ENCODE data around the gene IGF2R. TPM values are rescaled to one million over a fixed set of nuclear protein-coding genes. Genes with fewer than 3 reads are reported as not detected.
A peak's percentile ranks its signal among the peaks of the same experiment; 100 is the strongest.

The IGF2R gene
- total and polyA plus RNA-seq, 2 of the 13 experiments (the other 11 are each of a cell fraction or from before 2014, with no cell fraction given): 38.3 to 70.0 TPM

DNA sequence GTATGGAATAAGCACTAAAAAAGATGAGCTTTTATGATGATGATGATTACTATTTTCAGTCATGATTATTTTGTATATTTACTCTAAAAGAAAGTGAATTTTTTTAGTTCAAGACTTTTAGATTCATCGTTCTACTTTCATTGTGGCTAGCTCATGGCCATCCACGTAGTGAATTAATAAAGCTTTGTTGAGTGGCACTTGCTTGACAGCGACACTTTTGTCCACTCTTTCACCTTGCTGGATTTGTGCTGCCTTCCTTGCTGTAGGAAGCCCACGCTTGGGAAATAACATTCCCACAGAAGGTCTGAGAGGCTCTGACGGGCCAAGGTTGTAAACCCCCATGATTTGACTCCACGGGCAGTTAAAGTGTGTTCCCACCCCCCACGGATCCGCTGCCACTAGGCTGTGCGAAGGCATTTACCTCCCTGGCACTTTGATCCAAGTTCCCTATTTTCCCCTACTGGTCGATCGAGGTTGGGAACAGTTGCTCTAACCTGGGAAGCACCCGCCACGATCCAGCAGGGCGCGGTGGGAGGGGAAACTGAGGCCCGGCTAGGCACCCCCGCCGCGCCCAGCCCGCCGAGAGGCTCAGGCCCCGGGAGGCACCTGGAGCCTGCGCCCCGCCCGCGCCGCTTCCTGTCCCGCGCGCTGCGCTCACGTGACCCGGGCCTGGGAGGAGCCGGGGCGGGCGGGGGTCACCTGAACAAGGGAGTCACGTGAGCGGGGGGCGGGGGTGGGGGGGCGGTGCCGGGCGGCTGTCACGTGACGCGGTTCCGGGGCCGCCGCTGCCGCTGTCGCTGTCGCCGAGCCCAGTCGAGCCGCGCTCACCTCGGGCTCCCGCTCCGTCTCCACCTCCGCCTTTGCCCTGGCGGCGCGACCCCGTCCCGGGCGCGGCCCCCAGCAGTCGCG is at the start of gene IGF2R (continued):
- TF ChIP-seq, protein P1, sequence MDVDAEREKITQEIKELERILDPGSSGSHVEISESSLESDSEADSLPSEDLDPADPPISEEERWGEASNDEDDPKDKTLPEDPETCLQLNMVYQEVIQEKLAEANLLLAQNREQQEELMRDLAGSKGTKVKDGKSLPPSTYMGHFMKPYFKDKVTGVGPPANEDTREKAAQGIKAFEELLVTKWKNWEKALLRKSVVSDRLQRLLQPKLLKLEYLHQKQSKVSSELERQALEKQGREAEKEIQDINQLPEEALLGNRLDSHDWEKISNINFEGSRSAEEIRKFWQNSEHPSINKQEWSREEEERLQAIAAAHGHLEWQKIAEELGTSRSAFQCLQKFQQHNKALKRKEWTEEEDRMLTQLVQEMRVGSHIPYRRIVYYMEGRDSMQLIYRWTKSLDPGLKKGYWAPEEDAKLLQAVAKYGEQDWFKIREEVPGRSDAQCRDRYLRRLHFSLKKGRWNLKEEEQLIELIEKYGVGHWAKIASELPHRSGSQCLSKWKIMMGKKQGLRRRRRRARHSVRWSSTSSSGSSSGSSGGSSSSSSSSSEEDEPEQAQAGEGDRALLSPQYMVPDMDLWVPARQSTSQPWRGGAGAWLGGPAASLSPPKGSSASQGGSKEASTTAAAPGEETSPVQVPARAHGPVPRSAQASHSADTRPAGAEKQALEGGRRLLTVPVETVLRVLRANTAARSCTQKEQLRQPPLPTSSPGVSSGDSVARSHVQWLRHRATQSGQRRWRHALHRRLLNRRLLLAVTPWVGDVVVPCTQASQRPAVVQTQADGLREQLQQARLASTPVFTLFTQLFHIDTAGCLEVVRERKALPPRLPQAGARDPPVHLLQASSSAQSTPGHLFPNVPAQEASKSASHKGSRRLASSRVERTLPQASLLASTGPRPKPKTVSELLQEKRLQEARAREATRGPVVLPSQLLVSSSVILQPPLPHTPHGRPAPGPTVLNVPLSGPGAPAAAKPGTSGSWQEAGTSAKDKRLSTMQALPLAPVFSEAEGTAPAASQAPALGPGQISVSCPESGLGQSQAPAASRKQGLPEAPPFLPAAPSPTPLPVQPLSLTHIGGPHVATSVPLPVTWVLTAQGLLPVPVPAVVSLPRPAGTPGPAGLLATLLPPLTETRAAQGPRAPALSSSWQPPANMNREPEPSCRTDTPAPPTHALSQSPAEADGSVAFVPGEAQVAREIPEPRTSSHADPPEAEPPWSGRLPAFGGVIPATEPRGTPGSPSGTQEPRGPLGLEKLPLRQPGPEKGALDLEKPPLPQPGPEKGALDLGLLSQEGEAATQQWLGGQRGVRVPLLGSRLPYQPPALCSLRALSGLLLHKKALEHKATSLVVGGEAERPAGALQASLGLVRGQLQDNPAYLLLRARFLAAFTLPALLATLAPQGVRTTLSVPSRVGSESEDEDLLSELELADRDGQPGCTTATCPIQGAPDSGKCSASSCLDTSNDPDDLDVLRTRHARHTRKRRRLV (CRISPR knock-in tag; IDR thresholded peaks at IDR 0.05): no peak
- TF ChIP-seq KDM2A (CRISPR knock-in tag; IDR thresholded peaks at IDR 0.05; ENCODE audit: borderline replicate concordance, low read depth) (peak; percentile 82), NCOR1 (IDR thresholded peaks at IDR 0.05; ENCODE audit: borderline replicate concordance, low read length) (no peak), HNF4G (IDR thresholded peaks at IDR 0.05; ENCODE audit: borderline replicate concordance, low read depth, low read length) (no peak), HNF4G (CRISPR knock-in tag; IDR thresholded peaks at IDR 0.05; ENCODE audit: borderline replicate concordance, low read depth) (0 out of 2 replicates have a peak, but pooled peaks have one; percentile 39), ZMAT3 (CRISPR knock-in tag; conservative IDR thresholded peaks at IDR 0.05) (0 out of 2 replicates have a peak, but pooled peaks have one; percentile 4), NCOA2 (CRISPR knock-in tag; IDR thresholded peaks at IDR 0.05) (no peak; the same call in 1 of the 2 replicates), MTF1 (CRISPR knock-in tag; IDR thresholded peaks at IDR 0.05) (0 out of 2 replicates have a peak, but pooled peaks have one; percentile 43), MEF2D (CRISPR knock-in tag; IDR thresholded peaks at IDR 0.05) (0 out of 2 replicates have a peak, but pooled peaks have one; percentile 56), GABPA (IDR thresholded peaks at IDR 0.05; ENCODE audit: low read depth, low read length) (peak; percentile 48), GABPA (CRISPR knock-in tag; IDR thresholded peaks at IDR 0.05; ENCODE audit: low read depth) (0 out of 2 replicates have a peak, but pooled peaks have one; percentile 38), TARDBP (CRISPR knock-in tag; IDR thresholded peaks at IDR 0.05) (peak; percentile 85; the same call in 1 of the 2 replicates), ZMYM3 (CRISPR knock-in tag; IDR thresholded peaks at IDR 0.05) (0 out of 2 replicates have a peak, but pooled peaks have one; percentile 33), ZNF343 (CRISPR knock-in tag; IDR thresholded peaks at IDR 0.05) (0 out of 2 replicates have a peak, but pooled peaks have one; percentile 40), TSC22D2 (CRISPR knock-in tag; IDR thresholded peaks at IDR 0.05; ENCODE audit: borderline replicate concordance) (no peak)
- TF ChIP-seq, protein P2, sequence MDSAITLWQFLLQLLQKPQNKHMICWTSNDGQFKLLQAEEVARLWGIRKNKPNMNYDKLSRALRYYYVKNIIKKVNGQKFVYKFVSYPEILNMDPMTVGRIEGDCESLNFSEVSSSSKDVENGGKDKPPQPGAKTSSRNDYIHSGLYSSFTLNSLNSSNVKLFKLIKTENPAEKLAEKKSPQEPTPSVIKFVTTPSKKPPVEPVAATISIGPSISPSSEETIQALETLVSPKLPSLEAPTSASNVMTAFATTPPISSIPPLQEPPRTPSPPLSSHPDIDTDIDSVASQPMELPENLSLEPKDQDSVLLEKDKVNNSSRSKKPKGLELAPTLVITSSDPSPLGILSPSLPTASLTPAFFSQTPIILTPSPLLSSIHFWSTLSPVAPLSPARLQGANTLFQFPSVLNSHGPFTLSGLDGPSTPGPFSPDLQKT (CRISPR knock-in tag; IDR thresholded peaks at IDR 0.05; ENCODE audit: borderline replicate concordance): peak; percentile 34; the same call in 1 of the 2 replicates
- TF ChIP-seq, protein P3, sequence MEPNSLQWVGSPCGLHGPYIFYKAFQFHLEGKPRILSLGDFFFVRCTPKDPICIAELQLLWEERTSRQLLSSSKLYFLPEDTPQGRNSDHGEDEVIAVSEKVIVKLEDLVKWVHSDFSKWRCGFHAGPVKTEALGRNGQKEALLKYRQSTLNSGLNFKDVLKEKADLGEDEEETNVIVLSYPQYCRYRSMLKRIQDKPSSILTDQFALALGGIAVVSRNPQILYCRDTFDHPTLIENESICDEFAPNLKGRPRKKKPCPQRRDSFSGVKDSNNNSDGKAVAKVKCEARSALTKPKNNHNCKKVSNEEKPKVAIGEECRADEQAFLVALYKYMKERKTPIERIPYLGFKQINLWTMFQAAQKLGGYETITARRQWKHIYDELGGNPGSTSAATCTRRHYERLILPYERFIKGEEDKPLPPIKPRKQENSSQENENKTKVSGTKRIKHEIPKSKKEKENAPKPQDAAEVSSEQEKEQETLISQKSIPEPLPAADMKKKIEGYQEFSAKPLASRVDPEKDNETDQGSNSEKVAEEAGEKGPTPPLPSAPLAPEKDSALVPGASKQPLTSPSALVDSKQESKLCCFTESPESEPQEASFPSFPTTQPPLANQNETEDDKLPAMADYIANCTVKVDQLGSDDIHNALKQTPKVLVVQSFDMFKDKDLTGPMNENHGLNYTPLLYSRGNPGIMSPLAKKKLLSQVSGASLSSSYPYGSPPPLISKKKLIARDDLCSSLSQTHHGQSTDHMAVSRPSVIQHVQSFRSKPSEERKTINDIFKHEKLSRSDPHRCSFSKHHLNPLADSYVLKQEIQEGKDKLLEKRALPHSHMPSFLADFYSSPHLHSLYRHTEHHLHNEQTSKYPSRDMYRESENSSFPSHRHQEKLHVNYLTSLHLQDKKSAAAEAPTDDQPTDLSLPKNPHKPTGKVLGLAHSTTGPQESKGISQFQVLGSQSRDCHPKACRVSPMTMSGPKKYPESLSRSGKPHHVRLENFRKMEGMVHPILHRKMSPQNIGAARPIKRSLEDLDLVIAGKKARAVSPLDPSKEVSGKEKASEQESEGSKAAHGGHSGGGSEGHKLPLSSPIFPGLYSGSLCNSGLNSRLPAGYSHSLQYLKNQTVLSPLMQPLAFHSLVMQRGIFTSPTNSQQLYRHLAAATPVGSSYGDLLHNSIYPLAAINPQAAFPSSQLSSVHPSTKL (CRISPR knock-in tag; IDR thresholded peaks at IDR 0.05): peak; percentile 43

Data from HepG2 (cell line).